HUES6 (cell line): ENCODE data around the gene SLC25A40.
"Not testable (repeated sequence)": the region's sequence is repeated elsewhere in the genome, so short reads cannot be mapped to it uniquely, and the experiment has no call there.

Experiments used
- H3K27ac ChIP-seq: 2 replicates; pipeline ENCODE4 v1.7.0; 2013; ENCODE audit warnings: low read depth, mild to moderate bottlenecking, low read length, inconsistent platforms
- H3K27me3 ChIP-seq: 2 replicates; pipeline ENCODE4 v1.6.1; 2013; ENCODE audit warnings: low read length; ENCODE audit not compliant: control insufficient read depth, insufficient read depth
- H3K36me3 ChIP-seq: 2 replicates; pipeline ENCODE4 v1.6.1; 2013; ENCODE audit warnings: low read length; ENCODE audit not compliant: control insufficient read depth, insufficient read depth
- H3K4me1 ChIP-seq: 2 replicates; pipeline ENCODE4 v1.6.1; 2013; ENCODE audit warnings: low read length; ENCODE audit not compliant: control insufficient read depth, insufficient read depth
- H3K4me3 ChIP-seq: 2 replicates; pipeline ENCODE4 v1.5.1; 2013; ENCODE audit warnings: low read depth, low read length
- H3K9ac ChIP-seq: one replicate; pipeline ENCODE4 v1.6.1; 2013; ENCODE audit warnings: mild to moderate bottlenecking, low read length
- H3K9me3 ChIP-seq: 2 replicates; pipeline ENCODE4 v1.6.1; 2013; ENCODE audit warnings: low read depth, low read length; ENCODE audit not compliant: control insufficient read depth, insufficient read depth

Gene SLC25A40

GRCh38 chr7:87825369-87825768 is 50.8 kb downstream of the SLC25A40 start:
- not testable (repeated sequence) for H3K4me3 ChIP-seq, H3K9ac ChIP-seq, H3K36me3 ChIP-seq, H3K27ac ChIP-seq, H3K27me3 ChIP-seq, H3K4me1 ChIP-seq
- peaks cover 24% of the 10 kb centered on the region for H3K9me3 ChIP-seq

- H3K27me3 ChIP-seq, H3K36me3 ChIP-seq, H3K4me1 ChIP-seq, H3K4me3 ChIP-seq, H3K27ac ChIP-seq, H3K9ac ChIP-seq: not testable (repeated sequence)
- peaks cover 24% of the 10 kb centered on the region for H3K9me3 ChIP-seq
Observed at GRCh38 chr7:87822056-87822455, 54.1 kb downstream of the SLC25A40 start.

- Histone ChIP-seq H3K9me3 (no peaks in the 10 kb centered on the region), H3K4me1 (0 out of 2 replicates have a peak, but pooled peaks cover 5% of the 10 kb centered on the region), H3K27ac (no peak overlapping the region), H3K27me3 (no peaks in the 10 kb centered on the region), H3K36me3 (no peaks in the 10 kb centered on the region), H3K9ac (no peak overlapping the region), H3K4me3 (no peak overlapping the region)
Observed at GRCh38 chr7:87818336-87818735, 57.8 kb downstream of the SLC25A40 start.

GRCh38 chr7:87816389-87816788 is 59.8 kb downstream of the SLC25A40 start:
- Histone ChIP-seq H3K4me3 (no peak overlapping the region), H3K9ac (no peak overlapping the region), H3K36me3 (no peaks in the 10 kb centered on the region), H3K9me3 (no peaks in the 10 kb centered on the region), H3K27me3 (no peaks in the 10 kb centered on the region), H3K4me1 (0 out of 2 replicates have a peak, but pooled peaks cover 5% of the 10 kb centered on the region), H3K27ac (no peak overlapping the region)

GRCh38 chr7:87810726-87811125 is 65.4 kb downstream of the SLC25A40 start:
- Histone ChIP-seq H3K27me3 (no peaks in the 10 kb centered on the region), H3K9me3 (no peaks in the 10 kb centered on the region), H3K4me1 (peaks cover 3% of the 10 kb centered on the region; the same call in 1 of the 2 replicates), H3K27ac (no peak overlapping the region), H3K4me3 (no peak overlapping the region), H3K9ac (no peak overlapping the region), H3K36me3 (no peaks in the 10 kb centered on the region)

GRCh38 chr7:87810130-87810529 is 66.0 kb downstream of the SLC25A40 start:
- Histone ChIP-seq H3K27ac (no peak overlapping the region), H3K36me3 (no peaks in the 10 kb centered on the region), H3K9ac (no peak overlapping the region), H3K27me3 (no peaks in the 10 kb centered on the region), H3K4me1 (peaks cover 3% of the 10 kb centered on the region; the same call in 1 of the 2 replicates), H3K9me3 (no peaks in the 10 kb centered on the region), H3K4me3 (no peak overlapping the region)

- H3K27me3 ChIP-seq = no peaks in the 10 kb centered on the region
- H3K9me3 ChIP-seq = no peaks in the 10 kb centered on the region
- H3K36me3 ChIP-seq = no peaks in the 10 kb centered on the region
- no peak overlapping the region for H3K9ac ChIP-seq
- H3K4me3 ChIP-seq = no peak overlapping the region
- peaks cover 3% of the 10 kb centered on the region; the same call in 1 of the 2 replicates for H3K4me1 ChIP-seq
- H3K27ac ChIP-seq = no peak overlapping the region
Observed at GRCh38 chr7:87806150-87806549, 70.0 kb downstream of the SLC25A40 start.

- no peak overlapping the region for H3K27ac ChIP-seq
- no peaks in the 10 kb centered on the region for H3K36me3 ChIP-seq
- H3K9me3 ChIP-seq = no peaks in the 10 kb centered on the region
- H3K4me1 ChIP-seq = no peaks in the 10 kb centered on the region
- H3K27me3 ChIP-seq = no peaks in the 10 kb centered on the region
- H3K4me3 ChIP-seq = no peak overlapping the region
- no peak overlapping the region for H3K9ac ChIP-seq
Observed at GRCh38 chr7:87797798-87798403, 78.3 kb downstream of the SLC25A40 start.

GRCh38 chr7:87797395-87797794 is 78.8 kb downstream of the SLC25A40 start:
- no peak overlapping the region for H3K27ac ChIP-seq
- no peaks in the 10 kb centered on the region for H3K27me3 ChIP-seq

GRCh38 chr7:87785368-87785995 is 90.7 kb downstream of the SLC25A40 start:
- Histone ChIP-seq H3K9me3 (no peaks in the 10 kb centered on the region), H3K27ac (no peak overlapping the region), H3K36me3 (no peaks in the 10 kb centered on the region), H3K27me3 (no peaks in the 10 kb centered on the region), H3K9ac (no peak overlapping the region), H3K4me1 (no peaks in the 10 kb centered on the region), H3K4me3 (no peak overlapping the region)

More at GRCh38 chr7:87797395-87797794, 78.8 kb downstream of the SLC25A40 start:
- Histone ChIP-seq H3K9me3 (no peaks in the 10 kb centered on the region), H3K4me3 (no peak overlapping the region), H3K4me1 (no peaks in the 10 kb centered on the region), H3K36me3 (no peaks in the 10 kb centered on the region), H3K9ac (no peak overlapping the region)

- H3K27me3 ChIP-seq = no peaks in the 10 kb centered on the region
Observed at GRCh38 chr7:87784424-87784823, 91.7 kb downstream of the SLC25A40 start.

More at GRCh38 chr7:87784424-87784823, 91.7 kb downstream of the SLC25A40 start:
- H3K4me1 ChIP-seq = no peaks in the 10 kb centered on the region
- H3K9ac ChIP-seq = no peak overlapping the region
- H3K27ac ChIP-seq = no peak overlapping the region
- H3K4me3 ChIP-seq = no peak overlapping the region
- H3K9me3 ChIP-seq = no peaks in the 10 kb centered on the region
- no peaks in the 10 kb centered on the region for H3K36me3 ChIP-seq
